HepG2 (cell line): Measurements from ENCODE around the gene ATL2. TPM values are rescaled to one million over a fixed set of nuclear protein-coding genes. Genes with fewer than 3 reads are reported as not detected.

Experiments
- ATAC-seq: fragments of 200-7000 bp; cut with Tn5 transposase; 3 replicates; pipeline ENCODE4 v1.9.1; 2020; ENCODE audit warnings: mild to moderate bottlenecking, moderate library complexity
- BruUV-seq: library from RNA; stranded (reverse); fragments of 400-500 nt; replicated peaks from 2 replicates; lab custom pipeline; 2021; lab: Mats Ljungman, UMichigan
- CTCF ChIA-PET: fragments of 300-600 bp; formaldehyde crosslinking; extraction: SDS; loops from one replicate; lab custom pipeline; 2021; ENCODE audit warnings: low total read pairs, inconsistent platforms, low intra/inter-chr PET ratio; lab: Yijun Ruan, JAX
- POLR2A ChIA-PET: fragments of 350-600 bp; sonication (Branson Sonifier 250); formaldehyde crosslinking; loops from one replicate; lab custom pipeline; 2020; ENCODE audit warnings: antibody characterized with exemption, inconsistent platforms; lab: Yijun Ruan, JAX
- DNase-seq: peaks from one replicate; pipeline ENCODE4 v3.0.0-alpha.2; 2015; ENCODE audit warnings: low spot score
- FAIRE-seq: peaks from 3 replicates; lab custom pipeline; 2011; peaks lifted over from hg19 to GRCh38; lab: Jason Lieb, UNC
- H2AFZ ChIP-seq: one replicate; pipeline ENCODE4 v1.6.1; 2011; ENCODE audit warnings: low read length, inconsistent platforms
- H3K27ac ChIP-seq: fragments of 300-600 bp; 3 replicates; pipeline ENCODE4 v1.8.0; 2011; ENCODE audit warnings: mixed run types, mild to moderate bottlenecking, mixed read lengths, low read length, inconsistent platforms; ENCODE audit not compliant: insufficient read depth; ENCODE audit errors: extremely low read length
- H3K27me3 ChIP-seq, 2 experiments: fragments of 200-600 bp in 1 of 2; 2 replicates in 1 of 2; 3 replicates in 1 of 2; pipeline versions ENCODE4 v1.6.0 to v1.8.0; 2011; ENCODE audit warnings: low read length in 2 of 2, mild to moderate bottlenecking in 2 of 2, moderate library complexity in 2 of 2, inconsistent platforms in 1 of 2; ENCODE audit not compliant: insufficient read depth in 2 of 2, control insufficient read depth in 1 of 2
- H3K36me3 ChIP-seq, 2 experiments: fragments of 200-600 bp in 1 of 2; replicated peaks in 1 of 2; 2 replicates in 1 of 2; 3 replicates in 1 of 2; pipeline versions ENCODE4 v1.5.1 to v1.8.0; 2011; ENCODE audit warnings: low read length in 2 of 2, inconsistent platforms in 1 of 2; ENCODE audit not compliant: insufficient read depth in 2 of 2, control insufficient read depth in 1 of 2
- H3K4me1 ChIP-seq: 2 replicates; pipeline ENCODE4 v1.5.1; 2012; ENCODE audit warnings: low read length, inconsistent platforms; ENCODE audit not compliant: insufficient read depth
- H3K4me2 ChIP-seq: 2 replicates; pipeline ENCODE4 v1.6.0; 2011; ENCODE audit warnings: low read depth, low read length, inconsistent platforms
- H3K4me3 ChIP-seq, 3 experiments: fragments of 200-600 bp in 1 of 3; sonication (generic), shearing (Covaris generic) in 1 of 3; replicated peaks in 1 of 3; 2 replicates each; pipeline ENCODE4 v1.5.1; 2011 to 2016; ENCODE audit warnings: low read length in 3 of 3, inconsistent platforms in 2 of 3, low read depth in 2 of 3, mild to moderate bottlenecking in 2 of 3, control low read depth in 1 of 3, mixed read lengths in 1 of 3; ENCODE audit not compliant: insufficient read depth in 1 of 3
- H3K79me2 ChIP-seq: one replicate; pipeline ENCODE4 v1.6.1; 2011; ENCODE audit warnings: low read length, inconsistent platforms; ENCODE audit not compliant: insufficient read depth
- H3K9ac ChIP-seq: 2 replicates; pipeline ENCODE4 v1.6.0; 2011; ENCODE audit warnings: mild to moderate bottlenecking, low read depth, low read length, inconsistent platforms; ENCODE audit not compliant: insufficient read depth
- H3K9me3 ChIP-seq: 2 replicates; pipeline ENCODE4 v1.5.1; 2012; ENCODE audit warnings: mild to moderate bottlenecking, low read length
- H4K20me1 ChIP-seq: 2 replicates; pipeline ENCODE4 v1.6.0; 2011; ENCODE audit warnings: inconsistent platforms, mild to moderate bottlenecking, low read length, moderate library complexity; ENCODE audit not compliant: insufficient read depth
- ATF7 ChIP-seq, 2 experiments: fragments of 450-650 bp in 1 of 2; sonication (generic) in 1 of 2; formaldehyde crosslinking in 1 of 2; IDR thresholded peaks; 2 replicates each; pipeline versions ENCODE4 v1.4.0 to v1.6.1; 2016 to 2020; ENCODE audit warnings: antibody characterized with exemption in 1 of 2, mild to moderate bottlenecking in 1 of 2, missing genetic modification reagents in 1 of 2
- CREB1 ChIP-seq, 2 experiments: fragments of 450-650 bp in 1 of 2; IDR thresholded peaks; 2 replicates each; pipeline ENCODE4 v1.6.1; 2016 to 2017; ENCODE audit warnings: control low read depth in 1 of 2, mild to moderate bottlenecking in 1 of 2, missing compliant biosample characterization in 1 of 2, missing genetic modification characterization in 1 of 2
- DMAP1 ChIP-seq: IDR thresholded peaks from 2 replicates; pipeline ENCODE4 v1.6.1; 2016
- HIC2 ChIP-seq: sonication (generic); formaldehyde crosslinking; IDR thresholded peaks from 2 replicates; pipeline ENCODE4 v1.9.0; 2022; ENCODE audit warnings: low read depth, missing genetic modification reagents
- MTF2 ChIP-seq: sonication (generic); formaldehyde crosslinking; IDR thresholded peaks from 2 replicates; pipeline ENCODE4 v1.5.0; 2020; ENCODE audit warnings: missing genetic modification reagents, borderline replicate concordance
- SAP130 ChIP-seq: IDR thresholded peaks from 2 replicates; pipeline ENCODE4 v1.6.1; 2016; ENCODE audit warnings: low read depth
- SMARCC2 ChIP-seq: fragments of 450-650 bp; IDR thresholded peaks from 2 replicates; pipeline ENCODE4 v1.6.1; 2017; ENCODE audit warnings: antibody characterized with exemption, mild to moderate bottlenecking
- ZC3H13 ChIP-seq: sonication (generic); formaldehyde crosslinking; IDR thresholded peaks from 2 replicates; pipeline ENCODE4 v1.8.1; 2023; ENCODE audit warnings: mild to moderate bottlenecking, missing genetic modification reagents, moderate library complexity
- ZNF660 ChIP-seq: sonication (generic); formaldehyde crosslinking; IDR thresholded peaks from 2 replicates; pipeline ENCODE4 v1.5.1; 2020; ENCODE audit warnings: mild to moderate bottlenecking, low read depth, missing genetic modification reagents, borderline replicate concordance
- WGBS: methylation state at CpG from one replicate; pipeline ENCODE4 v1.1.6; 2017; ENCODE audit warnings: low lambda C conversion rate; 5-methylcytosine and 5-hydroxymethylcytosine counted together
- in situ Hi-C: cut with HindIII; loops from 2 replicates; pipeline ENCODE4 v1.10.0; 2017; ENCODE audit warnings: low pct_unique_long_range_greater_than_20kb; ENCODE audit not compliant: extremely low pct_ligation_motif_present
- intact Hi-C: fragments of 100-400 bp; cut with micrococcal nuclease; formaldehyde crosslinking; loops from one replicate; pipeline ENCODE4 v1.10.0; 2022; ENCODE audit not compliant: unreplicated experiment
- polyA plus RNA-seq, 8 experiments: library from polyadenylated mRNA; depleted of rRNA in 3 of 8; stranded (reverse) in 7 of 8; unstranded in 1 of 8; fragments of >200 nt; fragmentation: Illumina TruSeq in 4 of 8; extraction: Trizol in 4 of 8; gene quantifications; 2 replicates each; pipeline versions ENCODE4 v1.2.1 to v1.2.3, GENCODE V29; 2011 to 2016; ENCODE audit warnings: low read depth in 4 of 8, missing spikeins in 1 of 8, mixed read lengths in 1 of 8; ENCODE audit not compliant: insufficient read depth in 1 of 8
- total RNA-seq, 5 experiments: library from RNA; depleted of rRNA; stranded (reverse); fragments of >200 nt; fragmentation: Illumina TruSeq; extraction: Trizol; gene quantifications; 2 replicates each; pipeline ENCODE4 v1.2.3, GENCODE V29; 2016; ENCODE audit warnings: low read depth in 1 of 5
- TF ChIP-seq, protein P1 (sequence below): sonication (generic); formaldehyde crosslinking; IDR thresholded peaks from 2 replicates; pipeline ENCODE4 v1.4.0; 2020; ENCODE audit warnings: missing genetic modification reagents
- TF ChIP-seq, protein P2 (sequence below): sonication (generic); formaldehyde crosslinking; IDR thresholded peaks from 2 replicates; pipeline ENCODE4 v1.8.0; 2022; ENCODE audit warnings: missing genetic modification reagents, mild to moderate bottlenecking, borderline replicate concordance

ATL2 gene
- total and polyA plus RNA-seq, 2 of the 13 experiments (the other 11 are each of a cell fraction or from before 2014, with no cell fraction given) = 56.5 to 119 TPM

- ChIA-PET CTCF (no interaction called here), POLR2A (no interaction called here)
- H4K20me1 ChIP-seq = no peaks in the 10 kb centered on the region
- intact Hi-C loops (no loop called here), in situ Hi-C loops (no loop called here)
- no peaks in the 10 kb centered on the region for H3K4me1 ChIP-seq
- 15% methylated on average over 2 of the region's 2 CpGs for WGBS
- H2AFZ ChIP-seq = no peak overlapping the region
- no peak overlapping the region for H3K4me2 ChIP-seq
- H3K27me3 ChIP-seq = peaks cover 0 to 13% of the 10 kb centered on the region in 2 experiments; a peak in 1 of 5 replicates
- DNase-seq (no peak), FAIRE-seq (no peak), ATAC-seq (no peak)
- H3K27ac ChIP-seq = no peak overlapping the region
- no peaks in the 10 kb centered on the region for H3K36me3 ChIP-seq
- no peak overlapping the region for H3K9ac ChIP-seq
- H3K4me3 ChIP-seq = no peak overlapping the region
- TF ChIP-seq HIC2 (CRISPR knock-in tag) (no peak), ZC3H13 (CRISPR knock-in tag) (no peak), CREB1 (IDR thresholded peaks at IDR 0.05) (peak; percentile 62), CREB1 (CRISPR knock-in tag; IDR thresholded peaks at IDR 0.05) (no peak), SMARCC2 (no peak), ATF7 (IDR thresholded peaks at IDR 0.05) (peak; percentile 78), ATF7 (CRISPR knock-in tag; IDR thresholded peaks at IDR 0.05) (no peak)
- TF ChIP-seq, all 625 proteins: peak for 2
- Histone ChIP-seq H3K79me2 (no peaks in the 10 kb centered on the region), H3K9me3 (no peaks in the 10 kb centered on the region)
- no TSS peak for BruUV-seq
These were observed 128.4 kb downstream of the ATL2 start for GRCh38 chr2:38248707-38249106.

GRCh38 chr2:38248255-38248654 lies 128.8 kb downstream of the ATL2 start:
- H3K4me2 ChIP-seq = no peak overlapping the region
- ATAC-seq (no peak), FAIRE-seq (no peak), DNase-seq (no peak)
- H3K27me3 ChIP-seq = peaks cover 0 to 13% of the 10 kb centered on the region in 2 experiments; a peak in 1 of 5 replicates
- no peaks in the 10 kb centered on the region for H3K79me2 ChIP-seq
- H2AFZ ChIP-seq = no peak overlapping the region
- no peaks in the 10 kb centered on the region for H4K20me1 ChIP-seq
- no peaks in the 10 kb centered on the region for H3K4me1 ChIP-seq
- no TSS peak for BruUV-seq
- in situ Hi-C loops (no loop called here), intact Hi-C loops (no loop called here)
- ChIA-PET POLR2A (no interaction called here), CTCF (no interaction called here)
- H3K9ac ChIP-seq = no peak overlapping the region
- H3K27ac ChIP-seq = no peak overlapping the region
- no peaks in the 10 kb centered on the region for H3K9me3 ChIP-seq
- no peak overlapping the region for H3K4me3 ChIP-seq
- 17% methylated on average over 4 of the region's 4 CpGs for WGBS
- no peaks in the 10 kb centered on the region for H3K36me3 ChIP-seq
- TF ChIP-seq, protein P1, sequence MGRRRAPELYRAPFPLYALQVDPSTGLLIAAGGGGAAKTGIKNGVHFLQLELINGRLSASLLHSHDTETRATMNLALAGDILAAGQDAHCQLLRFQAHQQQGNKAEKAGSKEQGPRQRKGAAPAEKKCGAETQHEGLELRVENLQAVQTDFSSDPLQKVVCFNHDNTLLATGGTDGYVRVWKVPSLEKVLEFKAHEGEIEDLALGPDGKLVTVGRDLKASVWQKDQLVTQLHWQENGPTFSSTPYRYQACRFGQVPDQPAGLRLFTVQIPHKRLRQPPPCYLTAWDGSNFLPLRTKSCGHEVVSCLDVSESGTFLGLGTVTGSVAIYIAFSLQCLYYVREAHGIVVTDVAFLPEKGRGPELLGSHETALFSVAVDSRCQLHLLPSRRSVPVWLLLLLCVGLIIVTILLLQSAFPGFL (CRISPR knock-in tag) = no peak
- TF ChIP-seq, protein P2, sequence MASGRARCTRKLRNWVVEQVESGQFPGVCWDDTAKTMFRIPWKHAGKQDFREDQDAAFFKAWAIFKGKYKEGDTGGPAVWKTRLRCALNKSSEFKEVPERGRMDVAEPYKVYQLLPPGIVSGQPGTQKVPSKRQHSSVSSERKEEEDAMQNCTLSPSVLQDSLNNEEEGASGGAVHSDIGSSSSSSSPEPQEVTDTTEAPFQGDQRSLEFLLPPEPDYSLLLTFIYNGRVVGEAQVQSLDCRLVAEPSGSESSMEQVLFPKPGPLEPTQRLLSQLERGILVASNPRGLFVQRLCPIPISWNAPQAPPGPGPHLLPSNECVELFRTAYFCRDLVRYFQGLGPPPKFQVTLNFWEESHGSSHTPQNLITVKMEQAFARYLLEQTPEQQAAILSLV (CRISPR knock-in tag) = no peak
- no peak for TF ChIP-seq MTF2 (CRISPR knock-in tag)
- no peak for TF ChIP-seq ZNF660 (CRISPR knock-in tag)
- TF ChIP-seq SAP130 (CRISPR knock-in tag) = no peak
- no peak for TF ChIP-seq DMAP1
